Heart right ventricle (tissue), 16 donors: Measurements from ENCODE around the gene DBP. TPM values are rescaled to one million over a fixed set of nuclear protein-coding genes. Genes with fewer than 3 reads are reported as not detected.

Source experiments
- ATAC-seq, 8 donors: fragments of 200-7000 bp; cut with Tn5 transposase; one replicate each; pipeline ENCODE4 v1.9.1; 2020; ENCODE audit warnings: mild to moderate bottlenecking in 8 of 8, moderate library complexity in 8 of 8, moderate number of reproducible peaks in 1 of 8
- DNase-seq, 2 donors: peaks; one replicate each; pipeline ENCODE4 v3.0.0-alpha.2; 2020
- H3K27ac ChIP-seq, 10 donors: fragments of 200-600 bp; sonication (generic) in 2 of 10; one replicate each; pipeline versions ENCODE4 v1.5.0 to v1.8.0; 2020 to 2022; ENCODE audit warnings: mild to moderate bottlenecking in 3 of 10
- H3K27me3 ChIP-seq, 7 donors: fragments of 200-600 bp; one replicate each; pipeline ENCODE4 v1.8.0; 2021 to 2022; ENCODE audit warnings: mild to moderate bottlenecking in 2 of 7
- H3K36me3 ChIP-seq, 9 donors: fragments of 200-600 bp; sonication (generic) in 1 of 9; one replicate each; pipeline versions ENCODE4 v1.5.0 to v1.8.0; 2020 to 2022; ENCODE audit warnings: mild to moderate bottlenecking in 2 of 9
- H3K4me1 ChIP-seq, 9 donors: fragments of 200-600 bp; sonication (generic) in 1 of 9; one replicate each; pipeline versions ENCODE4 v1.5.0 to v1.8.0; 2020 to 2022; ENCODE audit warnings: mild to moderate bottlenecking in 4 of 9
- H3K4me3 ChIP-seq, 10 donors: fragments of 200-600 bp; sonication (generic) in 2 of 10; one replicate each; pipeline versions ENCODE4 v1.5.0 to v1.8.0; 2020 to 2022; ENCODE audit warnings: mild to moderate bottlenecking in 7 of 10, moderate library complexity in 2 of 10
- H3K9me3 ChIP-seq, 11 donors: fragments of 200-600 bp in 10 of 11; sonication (generic) in 2 of 11; one replicate each; pipeline versions ENCODE4 v1.5.0 to v1.8.0; 2013 to 2022; ENCODE audit warnings: mild to moderate bottlenecking in 2 of 11, control low read depth in 1 of 11, moderate library complexity in 1 of 11
- WGBS, 2 donors: extraction: QIAGEN DNeasy Blood & Tissue Kit; methylation state at CpG; one replicate each; pipeline ENCODE4 v1.1.7; 2013; ENCODE audit warnings: inconsistent platforms in 1 of 2; 5-methylcytosine and 5-hydroxymethylcytosine counted together
- intact Hi-C, 10 donors: fragments of 100-400 bp; cut with DNase I; formaldehyde crosslinking; loops; one replicate each; pipeline versions ENCODE4 v1.11.1 to v1.14.2; 2022
- polyA plus RNA-seq, 2 donors: library from polyadenylated mRNA; stranded (reverse); fragments of 200-250 nt; gene quantifications; one replicate each; pipeline ENCODE4 v1.2.3, GENCODE V29; 2013
- total RNA-seq, 10 donors: library from RNA; stranded (reverse); fragmentation: NEBNext Ultra II Directional in 3 of 10; extraction: Animal tissue kit (Norgen Biotek cat#: 25700) in 3 of 10; gene quantifications; one replicate each; pipeline versions ENCODE4 v1.2.1 to v1.2.4, GENCODE V29; 2021 to 2023
- TF ChIP-seq, protein P1 (sequence below), 9 donors: fragments of 200-600 bp; sonication (generic) in 2 of 9; IDR thresholded peaks; one replicate each; pipeline versions ENCODE4 v1.5.0 to v1.8.0; 2021 to 2022; ENCODE audit warnings: antibody characterized with exemption in 9 of 9, mild to moderate bottlenecking in 5 of 9, moderate library complexity in 1 of 9
- donor health status: Arrhythmogenic right ventricular cardiomyopathy.
- donor health status: ischemic (EF 13 %, LVEDD 7.1; RV severe dilation, severe dysfunction).
- donor health status: healthy with polysubstance abuse.
- donor health status: DM: no; HTN: yes; CAD: no.
- donor health status: DM: no; HTN: no; CAD: no.
- donor health status: ischemic (EF 25% LVEDD 6.9; RV normal size, moderate dysfunction).
- donor health status: ischemic (EF 25% LVEDD 5.7; RV mildly dilated, moderate dysfunction).
- donor health status: healthy.
- donor health status: DM: yes; HTN: yes; CAD: no.
- donor health status: Ischemic cardiomyopathy.
- donor health status: ischemic (EF 35%, LVEDD 5.7; RV mildly dilated, moderate dysfunction).
- donor health status: nonischemic (EF 11% LVEDD 7.7; RV severe dilation, severe dysfunction).
- donor health status: DM: yes; HTN: yes; CAD: no.
- donor health status: PGD.
- donor health status: ischemic (EF 29% LVEDD 5.4; RV normal size, mild dysfunction).
- donor health status: nonischemic (EF 23%, LVEDD 6.1; RV moderate dilation, normal function).

Gene DBP
- total and polyA plus RNA-seq, 12 donors = 2.4 to 30.0 (median 12.2) TPM

DNA sequence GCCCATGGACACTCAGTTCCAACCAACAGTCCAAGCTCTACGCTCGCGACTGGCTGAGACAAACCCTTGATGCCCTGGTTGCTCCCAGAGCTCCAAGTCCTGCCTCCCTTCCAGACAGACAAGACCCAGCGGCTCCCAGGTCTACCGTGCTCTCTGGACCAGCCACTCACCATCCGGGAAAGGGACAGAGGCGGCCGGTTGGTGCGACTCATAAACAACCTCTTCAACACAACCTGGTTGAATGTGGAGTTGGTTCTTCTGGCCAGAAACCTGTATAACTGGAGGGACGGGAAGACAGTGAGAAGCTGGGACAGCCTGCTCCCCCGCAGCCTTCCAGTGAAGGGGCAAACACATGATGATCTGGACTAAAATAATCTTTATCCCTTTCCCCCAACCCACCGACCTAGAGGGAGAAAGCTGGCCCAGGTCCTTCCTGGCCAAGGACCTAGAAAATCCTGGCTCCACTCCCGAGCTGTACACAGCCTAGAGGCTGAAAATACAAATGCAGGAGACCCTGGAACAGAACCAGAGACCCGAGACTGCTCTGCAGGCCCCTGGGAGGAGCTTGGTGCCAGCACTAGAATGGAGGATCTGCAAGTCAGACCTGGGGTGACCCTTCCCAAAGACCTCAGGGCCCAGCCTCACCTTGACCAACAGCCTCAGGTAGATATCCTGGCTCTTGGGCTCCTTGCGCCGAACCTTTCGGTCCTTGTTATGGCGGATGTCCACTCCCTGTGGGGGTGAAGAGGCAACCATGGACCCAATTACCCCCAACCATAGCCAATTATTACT lies 19.8 kb downstream of the DBP start:
- Histone ChIP-seq H3K36me3 (peaks cover 0 to 39% (median 22%) of the 10 kb centered on the region in 9 donors), H3K4me1 (peaks cover 12 to 44% (median 27%) of the 10 kb centered on the region in 9 donors), H3K27me3 (no peaks in the 10 kb centered on the region), H3K27ac (peak overlapping the region in 6 of 10 donors; percentile 83 to 92 (median 88)), H3K4me3 (peak overlapping the region in 9 of 10 donors; percentile 21 to 95 (median 81)), H3K9me3 (no peaks in the 10 kb centered on the region)
- WGBS, 2 donors = 65 to 67% methylated on average over 18 of the region's 18 CpGs
- TF ChIP-seq, protein P1, sequence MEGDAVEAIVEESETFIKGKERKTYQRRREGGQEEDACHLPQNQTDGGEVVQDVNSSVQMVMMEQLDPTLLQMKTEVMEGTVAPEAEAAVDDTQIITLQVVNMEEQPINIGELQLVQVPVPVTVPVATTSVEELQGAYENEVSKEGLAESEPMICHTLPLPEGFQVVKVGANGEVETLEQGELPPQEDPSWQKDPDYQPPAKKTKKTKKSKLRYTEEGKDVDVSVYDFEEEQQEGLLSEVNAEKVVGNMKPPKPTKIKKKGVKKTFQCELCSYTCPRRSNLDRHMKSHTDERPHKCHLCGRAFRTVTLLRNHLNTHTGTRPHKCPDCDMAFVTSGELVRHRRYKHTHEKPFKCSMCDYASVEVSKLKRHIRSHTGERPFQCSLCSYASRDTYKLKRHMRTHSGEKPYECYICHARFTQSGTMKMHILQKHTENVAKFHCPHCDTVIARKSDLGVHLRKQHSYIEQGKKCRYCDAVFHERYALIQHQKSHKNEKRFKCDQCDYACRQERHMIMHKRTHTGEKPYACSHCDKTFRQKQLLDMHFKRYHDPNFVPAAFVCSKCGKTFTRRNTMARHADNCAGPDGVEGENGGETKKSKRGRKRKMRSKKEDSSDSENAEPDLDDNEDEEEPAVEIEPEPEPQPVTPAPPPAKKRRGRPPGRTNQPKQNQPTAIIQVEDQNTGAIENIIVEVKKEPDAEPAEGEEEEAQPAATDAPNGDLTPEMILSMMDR (IDR thresholded peaks at IDR 0.05) = no peak
- intact Hi-C loops = no loop called here
- ATAC-seq (no peak), DNase-seq (no peak)

DNA sequence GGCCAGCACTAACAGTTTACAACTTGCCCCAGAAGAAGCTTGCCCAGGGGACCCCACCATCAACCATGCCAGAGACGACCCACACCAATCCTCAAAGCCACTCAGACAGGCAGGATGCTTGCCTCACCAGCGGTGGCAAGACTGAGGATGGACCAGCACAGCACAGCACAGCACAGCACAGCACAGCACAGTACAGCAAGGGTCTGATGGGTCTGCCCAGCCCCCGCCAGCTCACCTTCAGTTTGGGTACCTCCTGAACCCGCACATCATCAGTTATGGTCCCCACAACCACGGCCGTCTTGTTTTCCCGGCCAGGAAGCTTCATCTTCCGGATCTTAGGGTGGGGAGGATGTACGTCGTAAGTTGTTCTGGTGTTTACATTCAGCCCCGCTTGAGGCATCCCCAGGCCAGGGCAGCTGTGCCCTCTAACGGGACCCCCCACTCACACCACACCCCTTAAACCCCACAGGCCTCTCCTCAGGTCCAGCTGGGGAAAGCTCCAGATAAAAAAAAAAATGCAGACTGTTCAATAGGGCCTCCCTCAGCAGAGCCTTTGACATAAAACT lies 20.6 kb downstream of the DBP start:
- peak overlapping the region in 1 of 10 donors; percentile 84 for H3K4me3 ChIP-seq

DNA sequence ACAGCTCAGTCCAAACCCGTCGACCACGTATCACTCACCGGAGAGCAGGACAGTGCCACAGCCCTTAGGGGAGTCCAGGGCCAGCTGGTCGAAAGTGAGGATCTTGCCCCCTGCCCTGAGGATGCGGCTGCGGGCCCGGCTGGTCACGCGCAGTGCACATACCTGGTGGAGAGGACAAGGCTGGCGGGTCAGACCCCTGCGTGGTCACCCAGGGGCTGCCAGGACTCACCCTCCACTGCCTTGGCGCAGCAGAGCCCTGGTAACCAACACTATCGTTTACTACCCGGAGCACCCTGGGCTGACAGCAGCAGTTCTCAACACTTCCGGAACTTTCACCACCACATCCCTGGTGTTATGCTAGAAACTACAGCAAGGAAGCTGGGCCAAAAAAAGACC lies 21.1 kb downstream of the DBP start:
- no peak overlapping the region for H3K4me3 ChIP-seq
- peaks cover 12 to 36% (median 27%) of the 10 kb centered on the region in 9 donors for H3K4me1 ChIP-seq
- 85% methylated on average over 16 of the region's 16 CpGs for WGBS, 2 donors
- peaks cover 0 to 34% (median 22%) of the 10 kb centered on the region in 9 donors for H3K36me3 ChIP-seq
- no peaks in the 10 kb centered on the region for H3K27me3 ChIP-seq
- DNase-seq (no peak), ATAC-seq (no peak)
- intact Hi-C loops = no loop called here
- no peak overlapping the region for H3K27ac ChIP-seq
- TF ChIP-seq, protein P1 (IDR thresholded peaks at IDR 0.05) = no peak
- no peaks in the 10 kb centered on the region for H3K9me3 ChIP-seq

More for the DNA sequence above, 20.6 kb downstream of the DBP start:
- Histone ChIP-seq H3K27ac (no peak overlapping the region), H3K27me3 (no peaks in the 10 kb centered on the region), H3K4me1 (peaks cover 12 to 42% (median 27%) of the 10 kb centered on the region in 9 donors), H3K36me3 (peaks cover 0 to 38% (median 22%) of the 10 kb centered on the region in 9 donors), H3K9me3 (no peaks in the 10 kb centered on the region)
- ATAC-seq = no peak
- TF ChIP-seq, protein P1 (IDR thresholded peaks at IDR 0.05) = no peak
- 61 to 70% methylated on average over 12 of the region's 12 CpGs for WGBS, 2 donors
- intact Hi-C loops = no loop called here
- DNase-seq = no peak

DNA sequence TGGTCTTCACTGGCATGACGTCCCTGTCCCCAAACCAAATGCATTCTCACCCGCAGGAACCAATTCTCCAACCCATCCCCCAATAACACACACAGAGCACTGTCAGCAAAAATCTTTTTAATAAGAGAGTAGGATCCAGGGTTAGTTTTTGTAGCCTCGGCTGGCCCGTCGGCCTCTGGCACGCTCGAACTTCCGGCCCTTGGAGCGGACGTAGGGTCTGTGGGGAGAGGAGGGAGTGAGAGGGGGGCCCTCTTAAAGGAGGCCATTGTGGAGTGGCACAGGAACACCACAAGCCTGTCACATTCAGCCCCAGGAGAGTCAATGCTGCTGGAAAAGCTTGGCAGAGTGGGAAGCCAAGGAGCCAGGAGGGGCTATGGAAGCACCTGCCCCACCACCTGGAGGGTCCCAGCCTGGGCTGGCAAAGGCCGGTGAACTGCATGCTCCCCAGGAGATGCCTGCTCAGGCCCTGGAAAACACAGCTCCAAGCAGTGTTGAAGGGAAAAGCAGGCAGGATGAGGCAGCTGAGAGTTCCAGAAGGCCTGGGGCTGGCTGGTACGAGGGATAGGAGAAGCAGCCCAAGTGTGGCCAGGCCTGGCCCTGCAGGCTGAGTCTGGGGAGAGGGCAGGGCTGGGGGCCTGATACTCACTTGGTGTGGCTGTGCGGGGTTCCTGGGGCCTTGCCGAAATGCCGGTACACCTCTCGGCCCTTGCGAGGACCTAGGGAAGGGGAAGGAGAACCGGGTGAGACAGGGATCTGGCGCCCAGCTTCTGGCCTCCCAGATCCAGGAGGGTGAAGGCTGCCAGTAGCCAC lies 21.7 kb downstream of the DBP start:
- no peaks in the 10 kb centered on the region for H3K9me3 ChIP-seq
- no peaks in the 10 kb centered on the region for H3K27me3 ChIP-seq
- WGBS, 2 donors = 73 to 81% methylated on average over 19 of the region's 19 CpGs
- DNase-seq (no peak), ATAC-seq (no peak)
- peaks cover 12 to 35% (median 27%) of the 10 kb centered on the region in 9 donors for H3K4me1 ChIP-seq
- peaks cover 0 to 31% (median 22%) of the 10 kb centered on the region in 9 donors for H3K36me3 ChIP-seq
- TF ChIP-seq, protein P1 (IDR thresholded peaks at IDR 0.05) = no peak
- H3K4me3 ChIP-seq = no peak overlapping the region
- H3K27ac ChIP-seq = no peak overlapping the region
- intact Hi-C loops = no loop called here
